NCI-H2029 treated with DMSO at 0.1 percent for 48 hours (cell line): Measurements from ENCODE around the gene ADO.
"Not testable (repeated sequence)": the region's sequence is repeated elsewhere in the genome, so short reads cannot be mapped to it uniquely, and the experiment has no call there.

Experiments used
- DNase-seq: peaks from one replicate; lab custom pipeline; 2025; lab: John Stamatoyannopoulos, UW

Gene ADO

GRCh38 chr10:62804356-62805230 lies at the start of gene ADO:
TSS of gene ADO (plus strand) at chr10:62804720. CDS start at chr10:62805060, 340 bp downstream.
- peak; percentile 49 for DNase-seq

- DNase-seq, result no peak
Measured at GRCh38 chr10:62754963-62755362, 49.6 kb upstream of the ADO start.

- no peak for DNase-seq
Measured at GRCh38 chr10:62755662-62756653, 48.6 kb upstream of the ADO start.

- DNase-seq, result no peak
Measured at GRCh38 chr10:62759599-62760175, 44.8 kb upstream of the ADO start.

- DNase-seq, result no peak
Measured at GRCh38 chr10:62760401-62760800, 44.1 kb upstream of the ADO start.

- DNase-seq, result no peak
Measured at GRCh38 chr10:62761115-62761514, 43.4 kb upstream of the ADO start.

- no peak for DNase-seq
Measured at GRCh38 chr10:62763155-62763554, 41.4 kb upstream of the ADO start.

GRCh38 chr10:62764011-62764410 lies 40.5 kb upstream of the ADO start:
- no peak for DNase-seq

- no peak for DNase-seq
Measured at GRCh38 chr10:62765726-62766125, 38.8 kb upstream of the ADO start.

- no peak for DNase-seq
Measured at GRCh38 chr10:62766386-62766785, 38.1 kb upstream of the ADO start.

GRCh38 chr10:62769574-62770242 lies 34.8 kb upstream of the ADO start:
- no peak for DNase-seq

GRCh38 chr10:62772186-62772974 lies 32.1 kb upstream of the ADO start:
- no peak for DNase-seq

- no peak for DNase-seq
Measured at GRCh38 chr10:62778125-62778524, 26.4 kb upstream of the ADO start.

- no peak for DNase-seq
Measured at GRCh38 chr10:62779487-62780248, 24.9 kb upstream of the ADO start.

GRCh38 chr10:62784537-62784936 lies 20.0 kb upstream of the ADO start:
- not testable (repeated sequence) for DNase-seq

- not testable (repeated sequence) for DNase-seq
Measured at GRCh38 chr10:62788285-62788684, 16.2 kb upstream of the ADO start.

GRCh38 chr10:62788861-62789467 lies 15.6 kb upstream of the ADO start:
- DNase-seq, result no peak

- no peak for DNase-seq
Measured at GRCh38 chr10:62790019-62790555, 14.4 kb upstream of the ADO start.

GRCh38 chr10:62790571-62790970 lies 13.9 kb upstream of the ADO start:
- no peak for DNase-seq
